ENCODE data around the gene PDZRN4.

The PDZRN4 gene

DNA sequence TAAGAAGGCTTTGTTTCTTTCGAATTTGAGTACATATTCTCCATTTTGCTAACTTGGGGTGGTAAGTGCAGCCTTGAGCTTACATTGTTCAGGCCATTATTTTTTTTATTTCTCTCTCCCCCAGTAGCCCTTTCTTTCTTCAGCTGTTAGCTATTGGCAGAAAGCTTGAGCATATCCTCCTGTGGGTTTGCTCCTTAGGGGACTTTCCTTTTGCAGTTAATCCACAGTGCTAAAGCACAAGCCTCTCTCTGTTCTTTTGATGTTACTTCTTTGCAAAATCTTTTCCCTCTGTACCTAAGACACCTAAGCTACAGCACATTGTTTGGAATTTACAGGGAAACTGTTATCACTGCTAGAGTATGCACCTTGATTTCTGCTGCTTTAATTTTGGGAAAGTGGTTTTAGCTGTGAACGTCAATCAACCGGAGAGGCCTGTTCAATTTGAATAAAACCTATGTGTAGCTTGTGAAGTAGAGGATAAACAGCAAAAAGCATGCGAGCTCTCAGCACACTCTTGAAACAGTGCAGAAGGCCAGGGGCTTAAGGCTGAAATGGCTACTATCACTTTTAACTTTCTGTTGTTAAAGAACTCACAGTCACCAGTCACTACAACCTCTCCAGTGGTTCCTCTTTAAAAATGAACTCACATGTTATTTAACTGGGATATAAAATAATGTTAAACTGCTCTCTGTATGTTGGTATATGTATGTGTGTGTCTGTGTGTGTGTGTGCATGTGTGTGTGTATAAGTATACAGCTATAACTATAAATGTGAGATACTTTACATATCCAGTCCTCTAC lies 139.2 kb downstream of the PDZRN4 start:
- in situ Hi-C loops (cut with HindIII; ENCODE audit: low pct_ligation_motif_present, low pct_unique_long_range_greater_than_20kb, low sequenced_read_pairs): no loop called here
- no peak for DNase-seq

DNA sequence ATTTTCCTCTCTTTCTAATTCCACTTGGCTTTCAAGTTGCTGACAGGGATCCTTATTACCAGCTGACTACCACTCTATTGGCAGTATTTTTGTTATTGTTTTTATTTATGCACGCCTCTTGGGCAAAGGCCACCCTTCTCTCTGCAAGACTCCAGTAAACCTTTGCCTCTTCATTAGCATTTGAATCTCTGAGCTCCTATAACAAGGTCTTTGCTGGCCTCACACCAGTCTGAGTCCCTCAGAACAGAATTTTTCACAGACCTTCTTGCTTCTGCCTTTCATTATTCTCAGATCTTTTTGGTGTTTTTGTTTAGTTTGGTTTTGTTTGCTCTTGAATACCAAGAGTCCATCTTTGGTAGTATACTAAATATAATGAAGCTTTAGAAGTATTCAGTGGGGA lies 145.9 kb downstream of the PDZRN4 start:
- DNase-seq: no peak
- in situ Hi-C loops (cut with HindIII; ENCODE audit: low pct_ligation_motif_present, low pct_unique_long_range_greater_than_20kb, low sequenced_read_pairs): no loop called here

DNA sequence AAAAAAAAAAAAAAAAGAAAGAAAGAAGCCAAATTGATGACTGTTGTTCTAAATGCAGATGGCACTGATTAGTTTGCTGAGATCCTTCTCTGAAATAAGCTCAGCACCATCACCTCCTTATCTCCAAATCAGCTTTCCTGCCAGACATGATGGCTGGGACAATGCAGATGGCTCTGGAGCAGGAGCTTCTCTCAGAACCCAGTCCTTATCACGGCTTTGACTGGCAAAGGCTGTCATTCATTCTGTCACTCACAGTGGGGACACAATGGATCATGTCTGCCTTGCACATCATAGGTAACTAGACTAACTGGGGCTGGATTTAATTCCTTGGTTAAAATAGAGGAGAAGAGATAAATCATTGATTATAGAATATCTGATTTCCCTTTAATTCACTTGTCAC lies 146.3 kb downstream of the PDZRN4 start:
- DNase-seq: no peak
- in situ Hi-C loops (cut with HindIII; ENCODE audit: low pct_ligation_motif_present, low pct_unique_long_range_greater_than_20kb, low sequenced_read_pairs): no loop called here

- DNase-seq: no peak
- in situ Hi-C loops (cut with HindIII; ENCODE audit: low pct_ligation_motif_present, low pct_unique_long_range_greater_than_20kb, low sequenced_read_pairs): no loop called here
Observed at GRCh38 chr12:41336041-41336549, 148.0 kb downstream of the PDZRN4 start.

GRCh38 chr12:41339784-41340183 lies 151.7 kb downstream of the PDZRN4 start:
- no peak for DNase-seq
- in situ Hi-C loops (cut with HindIII; ENCODE audit: low pct_ligation_motif_present, low pct_unique_long_range_greater_than_20kb, low sequenced_read_pairs): no loop called here

- in situ Hi-C loops (cut with HindIII; ENCODE audit: low pct_ligation_motif_present, low pct_unique_long_range_greater_than_20kb, low sequenced_read_pairs): no loop called here
- no peak for DNase-seq
Observed at GRCh38 chr12:41344776-41345470, 156.8 kb downstream of the PDZRN4 start.

- DNase-seq: no peak
- in situ Hi-C loops (cut with HindIII; ENCODE audit: low pct_ligation_motif_present, low pct_unique_long_range_greater_than_20kb, low sequenced_read_pairs): no loop called here
Observed at GRCh38 chr12:41348198-41348597, 160.1 kb downstream of the PDZRN4 start.

- in situ Hi-C loops (cut with HindIII; ENCODE audit: low pct_ligation_motif_present, low pct_unique_long_range_greater_than_20kb, low sequenced_read_pairs): no loop called here
- no peak for DNase-seq
Observed at GRCh38 chr12:41356181-41356580, 168.1 kb downstream of the PDZRN4 start.

GRCh38 chr12:41361738-41362137 lies 173.6 kb downstream of the PDZRN4 start:
- in situ Hi-C loops (cut with HindIII; ENCODE audit: low pct_ligation_motif_present, low pct_unique_long_range_greater_than_20kb, low sequenced_read_pairs): no loop called here
- DNase-seq: no peak

GRCh38 chr12:41362510-41362909 lies 174.4 kb downstream of the PDZRN4 start:
- in situ Hi-C loops (cut with HindIII; ENCODE audit: low pct_ligation_motif_present, low pct_unique_long_range_greater_than_20kb, low sequenced_read_pairs): no loop called here
- DNase-seq: no peak

DNA sequence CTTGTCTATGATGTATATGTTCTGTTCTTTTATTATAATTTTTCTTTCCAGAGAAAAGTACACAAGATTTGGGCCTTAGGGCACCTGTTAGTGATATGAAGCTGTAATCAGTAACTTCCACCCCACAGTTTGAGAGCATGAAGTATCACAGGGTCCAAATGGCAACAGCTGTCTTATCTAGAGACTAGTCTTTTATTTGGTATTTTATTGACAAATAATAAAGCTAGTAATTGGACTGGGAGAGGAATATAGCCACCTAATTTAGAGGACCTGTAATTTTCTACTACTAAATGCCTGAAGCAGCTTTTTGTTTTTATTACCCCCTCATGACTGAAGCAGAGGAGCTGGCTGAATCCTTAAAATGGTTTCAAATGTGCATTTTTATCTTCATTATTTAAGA lies 174.8 kb downstream of the PDZRN4 start:
- DNase-seq: no peak
- in situ Hi-C loops (cut with HindIII; ENCODE audit: low pct_ligation_motif_present, low pct_unique_long_range_greater_than_20kb, low sequenced_read_pairs): no loop called here

GRCh38 chr12:41364211-41364610 lies 176.1 kb downstream of the PDZRN4 start:
- no peak for DNase-seq

GRCh38 chr12:41365653-41366171 lies 177.6 kb downstream of the PDZRN4 start:
- in situ Hi-C loops (cut with HindIII; ENCODE audit: low pct_ligation_motif_present, low pct_unique_long_range_greater_than_20kb, low sequenced_read_pairs): no loop called here

More at GRCh38 chr12:41364211-41364610, 176.1 kb downstream of the PDZRN4 start:
- in situ Hi-C loops (cut with HindIII; ENCODE audit: low pct_ligation_motif_present, low pct_unique_long_range_greater_than_20kb, low sequenced_read_pairs): no loop called here

DNA sequence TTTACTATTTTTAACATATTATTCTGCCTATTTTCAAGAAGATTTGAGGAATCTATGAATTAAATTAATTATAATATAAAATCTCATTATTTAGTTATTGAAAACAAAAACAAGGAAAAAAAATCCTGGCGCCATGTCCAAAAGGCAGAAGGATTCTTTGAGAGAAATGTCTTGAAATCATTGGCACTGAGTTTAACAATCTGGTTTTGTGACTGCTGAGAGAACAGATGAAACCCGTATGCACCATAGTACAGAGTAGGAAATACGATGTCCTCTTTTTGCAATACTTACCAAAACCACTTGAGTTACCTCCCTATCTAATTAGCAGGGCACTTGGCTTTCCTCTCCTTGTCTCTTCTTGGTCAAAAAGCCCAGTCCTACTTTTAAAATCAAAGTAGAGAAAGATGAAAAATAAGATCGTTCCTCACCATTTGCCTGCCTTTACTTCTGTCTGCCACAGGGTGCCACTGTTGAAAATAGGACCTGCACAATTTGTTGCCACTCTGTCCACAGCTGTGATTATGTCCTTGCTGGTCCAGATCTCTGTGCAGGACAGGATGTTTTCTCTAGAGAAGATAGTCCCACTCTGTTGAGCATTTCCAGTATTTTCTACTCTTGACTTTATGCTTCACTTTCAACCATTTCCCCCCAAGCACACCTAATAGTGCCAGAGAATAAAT lies 179.7 kb downstream of the PDZRN4 start:
- in situ Hi-C loops (cut with HindIII; ENCODE audit: low pct_ligation_motif_present, low pct_unique_long_range_greater_than_20kb, low sequenced_read_pairs): no loop called here
- DNase-seq: peak; percentile 19

More at GRCh38 chr12:41365653-41366171, 177.6 kb downstream of the PDZRN4 start:
- DNase-seq: no peak

DNA sequence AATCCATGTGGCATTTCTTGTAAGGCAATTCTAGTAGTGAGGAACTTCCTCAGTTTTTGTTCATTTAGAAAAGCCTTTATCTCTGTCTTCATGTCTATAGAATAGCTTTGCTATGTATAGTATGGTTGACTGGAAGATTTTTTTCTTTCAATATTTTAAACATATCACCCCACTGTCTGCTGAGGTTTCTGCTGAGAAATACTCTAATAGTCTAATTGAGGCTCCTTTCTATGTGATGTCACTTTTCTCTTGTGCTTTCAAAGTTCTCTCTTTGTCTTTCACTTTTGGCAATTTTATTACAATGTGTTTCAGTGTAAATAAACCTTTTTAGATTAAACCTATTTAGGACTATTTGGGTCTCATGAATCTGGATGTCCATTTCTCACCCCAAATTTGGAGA lies 192.8 kb downstream of the PDZRN4 start:
- no peak for DNase-seq
- in situ Hi-C loops (cut with HindIII; ENCODE audit: low pct_ligation_motif_present, low pct_unique_long_range_greater_than_20kb, low sequenced_read_pairs): no loop called here

- in situ Hi-C loops (cut with HindIII; ENCODE audit: low pct_ligation_motif_present, low pct_unique_long_range_greater_than_20kb, low sequenced_read_pairs): no loop called here
- DNase-seq: no peak
Observed at GRCh38 chr12:41402801-41403200, 214.7 kb downstream of the PDZRN4 start.

GRCh38 chr12:41407232-41407799 lies 219.2 kb downstream of the PDZRN4 start:
- no peak for DNase-seq
- in situ Hi-C loops (cut with HindIII; ENCODE audit: low pct_ligation_motif_present, low pct_unique_long_range_greater_than_20kb, low sequenced_read_pairs): no loop called here

DNA sequence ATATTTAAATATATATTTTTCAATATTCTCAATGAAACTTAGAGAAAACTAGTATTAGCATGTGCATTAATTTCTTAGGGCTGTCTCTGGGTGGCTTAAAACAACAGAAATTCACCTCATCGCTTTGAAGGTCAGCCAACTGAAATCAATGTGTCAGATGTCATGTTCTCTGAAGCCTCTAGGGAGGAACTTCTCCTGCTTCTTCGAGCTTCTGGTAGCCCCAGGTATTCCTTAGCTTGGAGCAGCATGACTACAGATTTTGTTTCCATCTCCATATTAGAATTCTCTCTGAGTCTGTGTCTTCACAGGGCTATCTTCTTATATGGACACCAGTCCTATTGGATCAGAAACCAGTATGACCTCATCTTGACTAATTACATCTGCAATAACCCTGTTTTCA lies 221.5 kb downstream of the PDZRN4 start:
- in situ Hi-C loops (cut with HindIII; ENCODE audit: low pct_ligation_motif_present, low pct_unique_long_range_greater_than_20kb, low sequenced_read_pairs): no loop called here

GRCh38 chr12:41418586-41418985 lies 230.5 kb downstream of the PDZRN4 start:
- in situ Hi-C loops (cut with HindIII; ENCODE audit: low pct_ligation_motif_present, low pct_unique_long_range_greater_than_20kb, low sequenced_read_pairs): no loop called here
- DNase-seq: no peak

More for the DNA sequence above, 221.5 kb downstream of the PDZRN4 start:
- DNase-seq: no peak
